ENCODE measurements around the gene SRD5A2. TPM values are rescaled to one million over a fixed set of nuclear protein-coding genes. Genes with fewer than 3 reads are reported as not detected.

SRD5A2 gene
- total RNA-seq = 1 to 10 TPM in 1 of 4 donors, not detected in 3; 4.1 TPM

- Histone ChIP-seq H3K27ac (no peak within 1 kb of the TSS), H3K4me1 (no peaks in the 10 kb centered on the region), H3K36me3 (no peaks in the 10 kb centered on the region), H3K4me3 (no peak within 1 kb of the TSS), H3K27me3 (no peaks in the 10 kb centered on the region), H3K9me3 (no peaks in the 10 kb centered on the region)
- no peak for DNase-seq
- intact Hi-C loops (cut with DNase I; ENCODE audit: low total_unique reads) = no loop called here
- TF ChIP-seq POLR2A (IDR thresholded peaks at IDR 0.05) = no peak
- TF ChIP-seq CTCF (IDR thresholded peaks at IDR 0.05) = no peak
These were observed at the start of gene SRD5A2 for GRCh38 chr2:31580321-31581117. Gene SRD5A2, minus strand, starts transcription at chr2:31580938. Its CDS starts 38 bp downstream, at chr2:31580900.

GRCh38 chr2:31606509-31606908 lies 25.8 kb upstream of the SRD5A2 start:
- no peaks in the 10 kb centered on the region for H3K9me3 ChIP-seq

GRCh38 chr2:31598694-31599093 lies 18.0 kb upstream of the SRD5A2 start:
- no peak for DNase-seq
- intact Hi-C loops (cut with DNase I; ENCODE audit: low total_unique reads) = no loop called here
- Histone ChIP-seq H3K27me3 (no peaks in the 10 kb centered on the region), H3K4me1 (no peaks in the 10 kb centered on the region), H3K27ac (no peak overlapping the region), H3K36me3 (no peaks in the 10 kb centered on the region), H3K9me3 (no peaks in the 10 kb centered on the region), H3K4me3 (no peak overlapping the region)
- TF ChIP-seq POLR2A (IDR thresholded peaks at IDR 0.05) = no peak

More at GRCh38 chr2:31606509-31606908, 25.8 kb upstream of the SRD5A2 start:
- intact Hi-C loops (cut with DNase I; ENCODE audit: low total_unique reads) = no loop called here
- DNase-seq = no peak
- no peaks in the 10 kb centered on the region for H3K4me1 ChIP-seq
- H3K27me3 ChIP-seq = no peaks in the 10 kb centered on the region
- TF ChIP-seq POLR2A (IDR thresholded peaks at IDR 0.05) (no peak), CTCF (IDR thresholded peaks at IDR 0.05) (no peak)
- no peak overlapping the region for H3K27ac ChIP-seq
- H3K4me3 ChIP-seq = no peak overlapping the region
- H3K36me3 ChIP-seq = no peaks in the 10 kb centered on the region

GRCh38 chr2:31586230-31586629 lies 5.5 kb upstream of the SRD5A2 start:
- intact Hi-C loops (cut with DNase I; ENCODE audit: low total_unique reads) = no loop called here
- Histone ChIP-seq H3K36me3 (no peaks in the 10 kb centered on the region), H3K27me3 (no peaks in the 10 kb centered on the region), H3K4me1 (no peaks in the 10 kb centered on the region), H3K27ac (no peak overlapping the region), H3K9me3 (no peaks in the 10 kb centered on the region), H3K4me3 (no peak overlapping the region)
- no peak for TF ChIP-seq CTCF (IDR thresholded peaks at IDR 0.05)
- no peak for TF ChIP-seq POLR2A (IDR thresholded peaks at IDR 0.05)
- no peak for DNase-seq

GRCh38 chr2:31581124-31581795 lies 522 bp upstream of the SRD5A2 start:
- no peak for TF ChIP-seq CTCF (IDR thresholded peaks at IDR 0.05)
- TF ChIP-seq POLR2A (IDR thresholded peaks at IDR 0.05) = no peak
- intact Hi-C loops (cut with DNase I; ENCODE audit: low total_unique reads) = no loop called here
- DNase-seq = no peak
- Histone ChIP-seq H3K9me3 (no peaks in the 10 kb centered on the region), H3K36me3 (no peaks in the 10 kb centered on the region), H3K27me3 (no peaks in the 10 kb centered on the region), H3K4me1 (no peaks in the 10 kb centered on the region), H3K27ac (no peak overlapping the region), H3K4me3 (no peak overlapping the region)
